ENCODE measurements around the gene CTNND2. TPM values are rescaled to one million over a fixed set of nuclear protein-coding genes. Genes with fewer than 3 reads are reported as not detected.
A peak's percentile ranks its signal among the peaks of the same experiment; 100 is the strongest.

Gene CTNND2
- total and polyA plus RNA-seq, 10 of the 15 experiments (the other 5 are each of a cell fraction or from before 2014, with no cell fraction given) = 0.02 to 0.16 (median 0.04) TPM; not detected in 7

GRCh38 chr5:10987276-10987924 lies 916.8 kb downstream of the CTNND2 start:
- Histone ChIP-seq H3K36me3 (ENCODE audit: control insufficient read depth in 2 of 2, insufficient read depth in 2 of 2, low read length in 1 of 2) (no peaks in the 10 kb centered on the region), H2AFZ (ENCODE audit: control insufficient read depth, low read depth, low read length) (no peak overlapping the region), H3K79me2 (ENCODE audit: control insufficient read depth, insufficient read depth, low read length) (no peaks in the 10 kb centered on the region), H3K27me3 (replicated peaks in 1 of 2; ENCODE audit: control insufficient read depth in 2 of 2, insufficient read depth in 2 of 2, low read length in 1 of 2) (peaks cover 0 to 2% of the 10 kb centered on the region in 2 experiments; a peak in 2 of 4 replicates), H3K27ac (ENCODE audit: control insufficient read depth, insufficient read depth) (no peak overlapping the region), H3K4me2 (ENCODE audit: control insufficient read depth, insufficient read depth) (no peak overlapping the region), H3K4me3 (no peak overlapping the region), H4K20me1 (ENCODE audit: control insufficient read depth, insufficient read depth) (no peaks in the 10 kb centered on the region), H3K4me1 (ENCODE audit: control insufficient read depth, insufficient read depth, low read length) (no peaks in the 10 kb centered on the region), H3K9me3 (replicated peaks; ENCODE audit: control insufficient read depth, insufficient read depth, low read length) (no peaks in the 10 kb centered on the region), H3K9ac (ENCODE audit: control insufficient read depth, insufficient read depth, low read length) (no peak overlapping the region)
- ChIA-PET RAD21 (ENCODE audit: unreplicated experiment) (interaction anchor here (0.7 to 2.5 kb wide), 9 partner anchors 16 to 289 kb away, joined by 3 to 11 read pairs (median 4); no protein-coding TSS in a partner anchor), SMC1A (ENCODE audit: uncharacterized antibody, unreplicated experiment) (interaction anchor here (0.9 to 3.5 kb wide), 8 partner anchors 13 to 123 kb away, joined by 3 to 22 read pairs (median 4); no protein-coding TSS in a partner anchor), POLR2A (no interaction called here), CTCF (interaction anchor here (0.5 to 7.4 kb wide), 23 partner anchors 9 to 1036 kb away, joined by 3 to 98 read pairs (median 4); no protein-coding TSS in a partner anchor)
- ATAC-seq (peak; percentile 12; the same call in 1 of the 3 replicates), DNase-seq (ENCODE audit: low read depth, low spot score) (no peak), FAIRE-seq (no peak)
- WGBS (ENCODE audit: insufficient coverage, insufficient replicate concordance, low lambda C conversion rate, missing lambda C conversion rate) = 6% methylated on average over 7 of the region's 8 CpGs
- in situ Hi-C loops (cut with MboI) = no loop called here
- intact Hi-C loops (cut with micrococcal nuclease; ENCODE audit: unreplicated experiment) = loop anchor here (2.0 to 10.0 kb wide), 4 partner anchors 50 to 727 kb away; no protein-coding TSS in a partner anchor
- BruUV-seq (replicated peaks) = no TSS peak
- TF ChIP-seq POU2F2 (IDR thresholded peaks at IDR 0.05; ENCODE audit: borderline replicate concordance, low read depth, low read length) (no peak), MAX (IDR thresholded peaks at IDR 0.05; ENCODE audit: low read depth, low read length) (no peak), SUZ12 (IDR thresholded peaks at IDR 0.05; ENCODE audit: unreplicated experiment) (no peak), NFYA (IDR thresholded peaks at IDR 0.05; ENCODE audit: borderline replicate concordance, low read depth, low read length) (no peak), YBX1 (IDR thresholded peaks at IDR 0.05) (no peak), CHD2 (IDR thresholded peaks at IDR 0.05; ENCODE audit: borderline replicate concordance, low read depth, low read length) (no peak), ZNF622 (IDR thresholded peaks at IDR 0.05) (no peak), HSF1 (IDR thresholded peaks at IDR 0.05; ENCODE audit: low read depth, low read length) (no peak), TARDBP (IDR thresholded peaks at IDR 0.05; ENCODE audit: borderline replicate concordance) (no peak), RUNX3 (IDR thresholded peaks at IDR 0.05; ENCODE audit: low read length) (no peak)

All from GM12878 (cell line).